ENCODE measurements around the gene RAD18.

The RAD18 gene

DNA sequence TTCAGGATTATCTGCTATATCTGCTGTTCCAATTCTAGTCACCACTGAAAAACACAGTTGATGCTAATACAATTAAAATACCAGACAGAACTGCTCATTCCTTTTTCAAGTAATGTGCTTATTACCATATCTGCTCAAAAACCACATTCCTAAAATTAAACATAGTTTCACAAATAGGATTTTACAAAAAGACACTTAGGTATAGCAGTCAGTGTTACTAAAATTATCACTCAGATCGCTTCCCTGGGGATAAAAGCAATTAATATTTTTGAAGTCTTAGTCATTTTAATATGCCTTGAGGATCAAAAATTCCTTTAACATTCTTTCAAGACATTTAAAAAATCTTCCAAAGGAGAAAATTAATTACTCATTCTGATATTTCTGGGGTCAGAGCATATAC, 71.5 kb downstream of the RAD18 start:
- no peak for FAIRE-seq

DNA sequence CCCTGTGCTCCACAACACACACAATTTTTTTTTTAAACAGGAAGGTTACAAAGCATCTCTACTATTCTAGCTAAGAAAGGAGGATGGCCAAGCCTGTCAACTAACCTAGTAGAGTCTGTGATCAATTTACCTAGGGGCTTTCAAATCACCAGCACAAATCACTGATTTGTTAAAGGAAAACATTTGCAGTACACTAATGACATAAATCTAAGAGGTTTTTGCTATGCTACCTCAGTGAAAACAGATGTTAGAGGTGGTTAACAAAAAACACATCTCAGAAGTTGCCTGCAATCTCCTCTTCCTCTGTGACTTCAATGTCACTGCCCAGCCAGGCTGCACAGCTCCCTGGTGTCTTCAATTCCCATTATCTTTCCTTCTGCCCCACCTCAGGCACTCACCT, 72.0 kb downstream of the RAD18 start:
- no peak for FAIRE-seq

DNA sequence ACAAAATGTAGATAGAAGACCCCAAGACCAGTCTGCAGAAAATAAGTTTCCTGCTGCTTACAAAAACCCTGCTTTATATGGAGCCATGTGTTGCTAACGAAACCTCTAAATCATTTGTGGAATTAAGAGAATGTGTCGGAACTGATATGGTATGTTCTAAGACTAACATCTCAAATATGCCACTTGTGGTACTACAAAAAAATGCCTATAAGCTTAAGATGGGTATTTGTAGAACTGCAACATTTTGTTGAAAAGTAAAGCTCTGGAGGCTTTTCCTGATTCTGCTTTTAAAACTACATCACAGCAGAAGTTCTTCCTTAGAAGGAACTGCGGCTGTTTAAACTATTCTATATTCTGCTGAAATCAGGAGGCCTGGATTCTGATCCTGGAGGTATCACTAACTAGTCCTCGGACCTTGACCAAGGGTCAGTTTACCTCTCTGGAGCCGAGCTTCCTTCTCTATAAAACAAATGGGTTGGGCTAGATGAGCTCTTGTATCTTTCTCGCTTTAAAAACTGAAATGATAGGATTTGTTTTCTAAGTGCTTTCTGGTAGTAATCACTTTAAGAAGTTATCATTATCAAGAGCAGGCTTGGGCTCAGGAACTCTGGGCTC, 74.9 kb downstream of the RAD18 start:
- no peak for FAIRE-seq

DNA sequence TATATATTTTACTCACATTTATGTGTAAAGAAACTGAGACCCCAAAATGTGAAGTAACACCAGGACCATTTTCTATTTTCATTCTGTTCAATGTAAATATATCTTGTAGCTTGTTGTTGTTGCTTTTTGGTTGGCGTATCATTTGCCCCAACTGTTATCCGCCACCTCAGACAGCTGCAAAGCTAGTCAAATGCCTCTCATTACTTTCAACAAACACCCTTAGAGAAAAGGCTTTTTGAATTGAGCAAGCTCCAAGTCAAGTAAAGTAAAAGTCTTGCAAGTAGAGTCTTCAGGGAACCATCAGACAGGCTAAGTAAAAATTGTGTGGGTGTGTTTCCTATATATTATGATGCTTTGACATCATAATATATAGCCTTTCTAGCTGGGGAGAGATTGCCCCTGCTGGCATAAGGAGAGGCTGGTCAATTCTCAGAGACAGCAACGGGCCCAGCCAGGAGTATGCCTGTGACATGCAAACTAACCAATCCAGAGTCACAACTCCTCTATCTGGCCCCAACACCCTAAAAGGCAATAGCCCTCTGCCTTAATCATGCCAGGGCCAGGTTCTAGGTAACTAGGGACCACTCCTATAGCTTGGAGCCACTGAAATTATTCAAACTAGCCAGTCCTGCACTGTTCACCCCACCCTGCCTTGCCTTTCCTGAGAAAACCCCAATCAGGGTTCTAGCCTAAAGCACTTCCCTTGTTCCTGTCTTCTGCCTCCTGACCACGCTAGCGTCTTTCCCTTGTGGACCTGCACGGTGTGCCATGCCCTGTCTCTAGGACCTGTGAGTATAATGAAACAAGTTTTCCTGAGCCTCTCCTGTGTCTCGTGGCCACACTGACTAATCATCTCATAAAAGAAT, 75.6 kb downstream of the RAD18 start:
- FAIRE-seq, result no peak

DNA sequence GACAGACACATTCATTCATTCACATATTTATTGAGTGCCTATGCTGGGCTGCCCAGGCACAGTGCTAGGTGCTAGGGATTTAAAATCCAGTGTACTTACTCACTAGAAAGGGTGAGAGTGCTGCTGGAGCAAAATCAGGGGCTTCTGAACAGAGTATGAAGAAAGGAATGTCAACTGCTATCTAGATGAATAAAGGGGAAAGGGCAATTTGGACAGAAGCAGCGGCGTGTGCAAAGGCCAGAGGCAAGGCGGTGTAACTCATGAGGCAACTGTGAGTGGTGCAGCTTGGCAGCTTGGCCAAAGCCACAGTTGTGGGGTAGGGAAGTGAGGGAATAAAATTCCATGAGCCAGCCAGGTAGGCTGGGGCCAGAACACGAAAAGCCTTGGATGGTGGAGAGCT, 76.7 kb downstream of the RAD18 start:
- FAIRE-seq, result no peak

DNA sequence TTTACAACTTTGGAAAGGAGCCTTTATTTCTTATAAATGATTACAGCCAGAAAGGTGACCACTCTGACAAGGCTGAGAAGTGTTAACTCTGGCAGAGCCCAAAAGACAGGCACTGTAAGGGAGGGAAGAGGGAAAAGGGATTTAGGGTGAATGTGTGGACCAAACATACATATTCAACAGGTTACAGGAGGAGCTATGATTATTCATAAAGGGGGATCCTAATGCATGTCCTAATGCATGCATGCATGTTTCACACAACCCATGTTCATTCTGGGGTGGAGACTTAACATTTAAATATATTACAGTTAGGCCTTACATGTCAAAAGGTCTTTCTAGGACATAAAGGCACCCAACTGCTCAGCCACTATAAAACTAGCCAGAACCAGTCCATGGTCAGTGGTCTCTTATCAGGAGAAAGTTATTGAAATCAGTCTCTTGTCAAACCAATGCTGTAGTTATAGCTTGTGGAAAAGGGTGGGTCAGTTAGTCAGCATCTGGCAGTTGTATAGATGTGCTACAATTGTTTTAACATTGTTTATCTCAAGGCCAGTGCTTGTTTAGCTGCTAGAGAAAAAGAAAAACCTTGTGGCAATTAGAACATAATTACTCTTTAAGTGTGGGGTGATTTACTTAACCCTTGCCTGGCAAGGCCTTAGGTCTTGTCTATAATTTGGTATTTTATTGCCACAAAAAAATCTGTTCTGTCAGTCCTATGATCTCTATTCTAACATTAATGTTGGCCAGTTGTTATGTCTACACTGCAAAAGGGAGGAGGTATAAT, 77.5 kb downstream of the RAD18 start:
- no peak for FAIRE-seq

DNA sequence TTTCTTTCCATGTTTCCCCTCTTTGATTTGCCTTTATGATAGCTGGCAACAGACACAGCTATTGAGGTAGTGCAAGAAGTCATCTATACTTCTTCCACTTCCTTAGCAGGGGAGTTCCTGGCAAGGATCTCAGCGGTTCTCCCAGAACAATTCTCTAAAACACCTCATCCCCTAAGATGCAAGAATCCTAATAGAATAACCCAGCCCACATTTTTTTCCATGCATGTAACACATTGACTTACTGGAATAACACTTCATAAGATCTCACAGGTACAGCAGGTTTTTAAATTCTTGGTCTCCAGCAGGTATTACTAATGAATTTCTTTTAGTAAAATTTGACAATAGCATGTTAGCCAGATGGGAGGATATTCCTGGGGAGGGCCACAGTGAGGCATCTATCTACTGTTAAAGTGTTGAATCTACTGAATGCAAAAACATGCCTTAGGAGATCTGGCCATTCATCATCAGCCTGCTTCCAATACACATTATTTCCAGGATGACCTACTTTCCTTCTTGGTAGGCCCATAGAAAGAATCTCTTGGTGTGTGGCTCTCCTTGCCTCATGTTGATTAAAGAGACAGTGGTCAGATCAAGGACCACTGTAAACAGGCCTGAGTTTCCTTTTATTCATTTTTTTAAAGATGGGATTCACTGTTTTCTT, 78.5 kb downstream of the RAD18 start:
- FAIRE-seq, result no peak

DNA sequence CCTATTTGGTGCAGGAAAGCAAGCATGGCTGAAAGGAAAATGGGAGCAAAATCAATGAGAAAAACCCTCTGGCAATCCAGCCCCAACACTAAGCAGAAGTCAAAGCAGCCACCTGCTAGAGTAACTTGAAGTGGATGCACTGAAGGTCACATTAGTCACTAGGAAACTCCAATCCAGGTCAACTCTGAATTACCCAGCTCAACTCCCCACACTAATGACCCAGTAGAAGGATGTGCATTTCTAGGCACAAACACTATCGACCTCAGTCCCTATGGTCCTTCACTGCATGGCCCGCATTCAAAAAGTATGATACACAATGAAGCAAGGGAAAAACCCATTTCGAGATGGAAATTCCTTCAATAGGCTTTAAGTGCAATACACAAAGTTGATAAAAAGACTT, 80.6 kb downstream of the RAD18 start:
- FAIRE-seq, result no peak

DNA sequence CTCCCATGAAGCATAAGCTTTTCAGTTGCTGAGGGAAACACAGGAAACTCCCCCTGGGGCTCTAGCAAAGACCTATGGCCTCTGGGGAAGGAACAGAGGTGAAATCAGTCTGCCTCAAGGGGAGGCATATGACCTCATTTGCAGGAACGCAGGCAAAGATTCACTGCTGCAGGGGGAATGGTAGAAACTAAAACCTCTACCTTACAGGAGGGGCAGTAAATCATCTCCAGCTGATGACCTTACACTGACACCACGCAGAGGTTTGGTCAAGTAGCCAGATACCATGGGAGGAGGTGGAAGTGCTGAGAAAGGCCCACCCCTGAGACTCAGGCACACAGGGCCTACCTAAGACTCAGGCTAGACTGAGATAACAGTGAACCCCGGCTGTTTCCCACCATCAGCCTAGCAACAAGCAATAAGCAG, 81.1 kb downstream of the RAD18 start:
- no peak for FAIRE-seq

DNA sequence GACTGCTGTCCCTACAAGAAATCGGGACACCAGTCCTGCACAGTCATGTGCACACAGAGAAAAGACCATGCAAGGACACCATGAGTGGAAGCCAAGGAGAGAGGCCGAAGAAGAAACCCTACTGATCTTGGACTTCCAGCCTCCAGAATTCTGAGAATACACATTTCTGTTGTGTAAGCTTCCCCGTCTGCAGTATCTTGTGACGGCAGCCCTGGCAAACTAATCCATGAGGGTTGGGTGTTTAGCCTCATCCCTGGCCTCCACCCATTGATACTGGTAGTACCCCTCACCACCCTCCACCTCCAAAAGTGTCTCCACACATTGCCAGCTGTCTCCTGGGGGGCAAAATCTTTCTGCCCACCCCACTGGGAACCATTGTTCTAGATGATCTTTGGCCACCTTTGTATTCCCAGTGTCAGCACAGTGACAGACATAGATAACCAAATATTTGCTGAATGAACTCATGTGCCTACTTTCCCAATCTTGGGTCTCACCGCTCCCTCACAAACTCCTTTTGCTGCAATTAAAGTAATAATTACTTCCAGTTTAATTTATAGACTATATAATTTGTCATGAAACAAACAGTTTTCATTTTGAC, 83.8 kb downstream of the RAD18 start:
- FAIRE-seq, result no peak

DNA sequence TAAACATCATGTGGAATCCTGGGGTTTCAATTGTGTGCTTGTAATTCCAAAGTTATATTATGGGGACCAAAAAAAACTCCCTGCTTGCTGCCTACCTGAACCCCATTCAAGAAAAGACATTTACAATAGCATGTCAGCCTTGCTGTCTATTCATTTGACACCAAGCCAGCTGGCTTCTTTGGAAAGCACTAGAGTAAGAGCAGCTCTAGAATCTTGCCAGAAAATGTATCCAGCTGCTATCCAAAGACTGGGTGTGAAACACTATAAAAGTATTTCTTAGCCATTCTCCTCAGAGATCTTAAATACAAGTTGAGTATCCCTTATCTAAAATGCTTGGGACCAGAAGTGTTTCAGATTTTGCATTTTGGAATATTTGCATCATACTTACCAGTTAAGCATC, 87.4 kb downstream of the RAD18 start:
- no peak for FAIRE-seq

DNA sequence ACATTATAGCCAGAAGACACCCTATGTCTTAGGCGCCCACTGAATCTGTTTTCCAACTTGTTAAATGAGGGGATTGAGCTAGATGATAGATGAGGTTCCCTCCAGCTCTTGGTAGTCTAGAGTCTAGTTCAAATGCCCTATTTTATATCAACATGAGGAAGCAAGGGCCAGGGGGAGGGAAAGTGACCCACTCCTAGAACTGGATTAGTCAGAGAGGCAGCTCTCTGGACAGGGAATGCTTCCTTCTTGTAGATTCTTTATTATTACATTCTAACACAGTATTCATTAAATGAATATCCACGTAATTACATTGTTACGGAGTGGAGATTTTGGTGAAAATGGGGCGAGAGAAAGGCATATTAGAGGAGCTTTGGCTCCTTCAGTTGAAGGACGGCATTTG, 89.5 kb downstream of the RAD18 start:
- no peak for FAIRE-seq

DNA sequence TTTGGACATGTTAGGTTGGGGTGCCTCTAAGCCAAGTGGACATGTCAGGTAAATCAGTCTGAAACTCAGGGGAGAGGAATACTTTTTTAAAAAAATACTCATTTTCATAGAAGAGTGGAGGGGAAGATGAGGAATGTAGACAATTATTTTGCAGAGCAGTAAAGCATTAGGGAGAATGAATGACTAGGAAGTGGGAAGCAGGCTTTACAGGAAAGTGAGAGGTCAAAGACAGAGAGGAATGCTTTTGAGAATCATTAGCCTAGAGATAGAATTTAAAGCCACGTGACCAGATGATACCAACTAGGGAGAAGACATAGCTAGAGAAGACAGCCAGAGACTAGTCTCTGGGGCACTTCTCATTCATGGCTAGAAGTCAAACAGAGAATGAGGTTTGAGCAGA, 91.0 kb downstream of the RAD18 start:
- no peak for FAIRE-seq

DNA sequence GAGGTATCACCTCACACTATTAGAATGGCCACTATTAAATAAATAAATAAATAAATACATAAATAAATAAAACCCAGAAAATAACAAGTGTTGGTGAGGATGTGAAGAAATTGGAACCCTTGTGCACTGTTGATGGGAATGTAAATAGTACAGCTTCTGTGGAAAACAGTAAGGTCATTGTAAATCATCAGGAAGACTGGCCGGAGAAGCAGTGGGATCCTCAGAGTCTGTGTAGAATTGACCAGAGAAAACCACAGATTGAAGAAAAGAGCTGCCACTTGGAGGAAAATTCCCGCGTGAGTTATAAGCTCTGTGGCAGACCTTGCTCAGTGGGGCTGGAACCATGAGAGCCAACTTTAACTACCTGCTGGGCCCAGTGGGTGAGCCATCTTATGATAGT, 92.0 kb downstream of the RAD18 start:
- FAIRE-seq, result no peak

DNA sequence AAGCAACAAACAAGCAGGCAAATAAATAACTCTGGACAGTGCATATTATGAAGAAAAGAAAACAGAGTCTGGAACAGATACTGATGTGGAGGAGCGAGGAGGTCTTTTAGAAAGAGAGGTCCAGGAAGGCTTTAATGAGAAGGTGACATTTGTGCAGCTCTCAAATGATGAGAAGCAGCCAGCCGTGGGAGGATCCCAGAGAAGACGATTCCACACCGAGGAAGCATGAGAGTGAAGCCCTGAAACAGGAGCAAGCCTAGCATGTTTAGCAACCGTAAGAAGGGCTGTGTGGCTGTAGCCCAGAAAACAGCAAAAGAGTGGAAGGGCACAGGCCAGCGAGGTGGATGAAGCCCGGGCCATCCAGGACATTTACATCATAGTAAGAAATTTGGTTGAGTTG, 93.1 kb downstream of the RAD18 start:
- no peak for FAIRE-seq

DNA sequence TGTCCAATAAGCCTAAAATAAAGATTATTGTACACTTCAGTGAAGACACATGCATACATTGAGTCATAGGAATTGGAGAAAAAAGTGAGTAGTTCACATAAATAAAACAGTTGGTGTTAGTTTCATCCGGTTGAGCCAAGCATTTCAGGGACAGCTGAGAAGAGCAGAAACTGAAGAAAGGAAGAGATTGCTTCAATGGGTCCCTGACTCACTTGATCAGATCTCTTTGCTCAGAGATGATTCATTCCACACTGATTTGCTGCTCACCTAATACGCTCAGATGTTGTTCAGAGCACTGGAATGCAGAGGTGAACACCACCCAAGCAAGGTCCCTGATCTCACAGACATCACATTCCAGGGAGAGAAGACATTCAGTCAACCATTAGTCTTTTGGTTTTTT, 93.7 kb downstream of the RAD18 start:
- FAIRE-seq, result no peak

DNA sequence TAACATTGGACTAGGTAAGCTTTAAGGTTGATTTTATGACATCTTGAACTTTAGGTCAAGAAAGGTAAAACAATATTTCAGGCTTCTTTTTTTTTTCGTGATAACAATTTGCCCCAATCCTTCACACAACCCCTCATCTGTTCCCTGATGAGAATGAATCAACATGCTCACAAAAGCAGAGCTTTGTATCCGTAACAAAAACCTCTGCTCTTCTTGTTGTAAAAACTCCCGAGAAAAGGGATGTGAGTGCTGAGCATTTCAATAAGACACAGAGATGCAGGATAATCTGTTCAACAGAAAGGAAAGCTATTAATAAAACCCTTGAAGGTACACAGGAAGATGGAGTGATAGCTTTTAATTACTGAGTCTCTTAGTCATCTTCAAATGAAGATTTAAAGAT, 94.3 kb downstream of the RAD18 start:
- FAIRE-seq, result no peak

DNA sequence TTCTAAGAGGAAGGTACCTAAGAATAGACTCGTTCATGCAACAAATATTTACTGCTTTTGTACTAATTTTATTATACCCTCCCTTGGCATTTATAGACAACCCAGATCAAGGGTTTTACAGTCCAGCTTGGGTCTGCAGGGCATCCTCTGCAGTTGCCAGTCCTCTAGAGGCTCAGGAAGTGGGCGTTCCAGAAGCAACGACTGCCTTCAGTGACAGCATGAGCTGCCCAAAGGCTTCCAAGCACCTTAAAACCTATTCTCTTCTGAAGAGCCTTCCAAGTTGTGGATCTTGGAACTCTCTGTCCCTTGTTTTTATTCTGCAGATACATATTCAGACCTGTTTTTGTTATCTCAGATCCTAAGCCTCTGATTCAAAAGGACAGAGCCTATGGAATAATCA, 95.6 kb downstream of the RAD18 start:
- no peak for FAIRE-seq

DNA sequence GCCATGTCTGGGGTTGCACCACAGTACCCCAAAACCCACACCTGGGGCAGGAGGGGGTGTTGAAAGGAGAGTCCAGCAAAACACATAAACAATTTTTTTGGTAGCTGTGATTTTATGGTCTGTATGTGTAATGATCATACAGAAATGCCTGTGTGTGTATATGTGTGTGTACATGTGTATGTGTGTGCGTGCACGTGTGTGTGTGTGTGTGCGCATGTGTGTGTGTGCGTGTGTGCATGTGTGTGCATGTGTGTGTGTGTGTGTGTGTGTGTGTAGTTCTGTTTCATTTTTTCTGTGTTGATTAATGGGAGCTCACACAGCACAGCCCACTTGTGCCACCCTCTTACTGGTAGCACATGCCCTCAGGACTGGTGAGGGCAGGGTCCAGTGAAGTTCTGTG, 97.6 kb downstream of the RAD18 start:
- FAIRE-seq, result no peak

DNA sequence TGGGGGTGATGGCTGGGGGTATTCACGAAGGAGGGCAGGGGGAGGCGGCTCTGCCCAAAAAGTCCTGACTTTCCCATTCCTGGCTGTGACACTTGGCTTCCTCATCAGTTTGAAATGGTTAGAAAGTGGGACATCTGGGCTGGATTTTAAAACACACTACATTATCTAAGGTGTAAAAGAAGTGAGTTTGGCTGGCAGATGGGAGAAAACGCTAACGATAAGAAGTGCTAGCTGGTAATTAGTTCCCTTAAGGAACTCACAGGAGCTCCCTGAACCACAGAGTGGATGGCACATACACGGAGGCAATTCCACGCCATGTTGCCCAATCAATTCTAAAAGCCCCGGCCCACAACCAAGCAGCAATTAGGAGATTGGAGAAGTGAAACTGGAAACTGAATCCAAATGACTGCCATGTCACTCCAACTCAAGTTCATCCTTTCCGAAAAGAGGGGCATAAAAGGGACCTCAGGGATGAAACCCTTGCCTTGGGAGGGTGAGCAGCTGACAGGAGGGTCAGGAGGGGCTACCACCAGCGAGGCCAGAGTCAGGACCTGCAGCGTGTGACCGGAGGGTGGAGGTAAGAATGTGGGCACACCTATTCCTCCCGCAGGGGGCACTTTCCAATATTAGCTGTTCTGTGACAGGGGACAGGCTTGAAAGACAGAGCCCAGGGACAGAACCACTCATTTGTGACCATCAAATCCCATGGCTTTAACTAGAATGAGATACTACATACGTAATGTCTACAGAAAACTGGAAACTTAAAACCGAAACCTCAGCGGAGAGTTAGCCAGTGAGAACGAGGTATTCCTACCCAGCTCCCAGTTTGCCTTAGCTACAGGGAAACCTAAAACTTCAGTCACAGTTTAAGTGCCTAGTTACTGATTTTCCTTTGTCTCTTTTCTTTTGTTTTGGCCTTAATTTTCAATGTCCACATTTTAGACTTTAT, 98.6 kb downstream of the RAD18 start:
- no peak for FAIRE-seq

DNA sequence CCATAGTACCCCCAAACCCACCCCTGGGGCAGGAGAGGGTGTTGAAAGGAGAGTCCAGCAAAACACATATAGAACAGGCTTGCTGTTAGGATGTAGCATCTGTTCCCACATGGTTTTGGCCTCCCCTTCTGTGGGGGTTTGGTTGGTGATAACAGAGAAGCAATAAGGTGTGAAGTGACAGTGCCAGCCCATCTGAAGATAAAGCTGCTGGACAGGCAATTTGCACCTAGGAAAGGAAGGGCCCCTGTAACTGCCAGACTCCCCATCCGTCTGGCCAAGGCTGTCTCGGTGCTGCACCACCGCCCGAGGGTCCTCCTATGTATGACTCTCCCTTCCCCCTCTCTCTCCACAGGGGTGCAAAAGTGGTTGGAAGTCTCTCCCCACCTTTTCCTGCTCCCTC, 99.4 kb downstream of the RAD18 start:
- no peak for FAIRE-seq

All from A204.1 (cell line).